ENCODE data around the gene COBL.

The COBL gene

DNA sequence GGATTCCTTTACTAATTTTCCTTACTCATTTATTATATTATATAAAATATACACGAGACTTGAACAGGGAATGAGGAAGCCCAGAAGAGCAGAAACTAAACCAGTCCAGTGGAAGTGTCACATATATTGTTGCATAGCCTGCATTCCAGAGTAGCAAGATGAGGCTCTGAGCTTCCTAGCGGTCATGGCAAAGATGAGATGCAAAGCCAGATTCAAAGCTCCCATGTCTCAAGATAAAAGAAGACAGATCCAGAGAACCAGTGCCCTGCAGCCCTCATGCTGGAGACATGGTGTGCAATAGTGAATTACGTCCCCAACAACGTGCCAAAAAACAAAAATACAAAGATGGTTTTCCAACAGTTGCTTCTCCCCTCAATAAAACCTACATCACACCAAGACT is 59.7 kb downstream of the COBL start:
- TF ChIP-seq, protein P1, sequence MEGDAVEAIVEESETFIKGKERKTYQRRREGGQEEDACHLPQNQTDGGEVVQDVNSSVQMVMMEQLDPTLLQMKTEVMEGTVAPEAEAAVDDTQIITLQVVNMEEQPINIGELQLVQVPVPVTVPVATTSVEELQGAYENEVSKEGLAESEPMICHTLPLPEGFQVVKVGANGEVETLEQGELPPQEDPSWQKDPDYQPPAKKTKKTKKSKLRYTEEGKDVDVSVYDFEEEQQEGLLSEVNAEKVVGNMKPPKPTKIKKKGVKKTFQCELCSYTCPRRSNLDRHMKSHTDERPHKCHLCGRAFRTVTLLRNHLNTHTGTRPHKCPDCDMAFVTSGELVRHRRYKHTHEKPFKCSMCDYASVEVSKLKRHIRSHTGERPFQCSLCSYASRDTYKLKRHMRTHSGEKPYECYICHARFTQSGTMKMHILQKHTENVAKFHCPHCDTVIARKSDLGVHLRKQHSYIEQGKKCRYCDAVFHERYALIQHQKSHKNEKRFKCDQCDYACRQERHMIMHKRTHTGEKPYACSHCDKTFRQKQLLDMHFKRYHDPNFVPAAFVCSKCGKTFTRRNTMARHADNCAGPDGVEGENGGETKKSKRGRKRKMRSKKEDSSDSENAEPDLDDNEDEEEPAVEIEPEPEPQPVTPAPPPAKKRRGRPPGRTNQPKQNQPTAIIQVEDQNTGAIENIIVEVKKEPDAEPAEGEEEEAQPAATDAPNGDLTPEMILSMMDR (IDR thresholded peaks at IDR 0.05; ENCODE audit: insufficient read depth, low read depth, low read length, missing control alignments), result no peak
- no peak for DNase-seq (ENCODE audit: low read depth)
- H3K4me3 ChIP-seq (ENCODE audit: low read depth, low read length), result no peak overlapping the region

DNA sequence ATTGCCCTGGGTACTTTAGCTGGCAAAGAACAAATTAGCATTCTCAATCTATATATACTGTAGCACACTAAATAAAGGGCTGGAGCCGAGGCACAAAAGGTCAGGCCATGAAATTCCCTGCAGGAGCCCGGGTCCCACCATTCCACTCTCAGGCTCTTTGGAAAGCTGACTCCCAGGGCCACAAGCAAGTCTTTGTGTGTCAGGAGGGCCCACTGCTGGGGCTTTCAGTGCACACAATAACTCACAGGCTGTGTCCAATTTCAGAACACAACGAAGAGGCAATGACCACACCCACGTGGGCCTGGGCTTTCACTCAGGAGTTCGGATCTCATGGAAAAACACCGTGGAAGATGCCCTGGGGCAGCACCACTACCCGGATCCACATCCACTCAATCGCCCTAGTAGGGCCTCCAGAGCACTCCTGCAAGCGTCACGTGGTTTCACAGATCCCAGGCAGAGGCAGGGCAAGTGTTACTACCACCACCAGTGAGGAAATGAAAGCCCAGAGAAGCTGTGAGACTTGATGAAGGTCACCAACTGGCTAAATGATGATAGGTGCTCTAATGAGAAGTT is 60.3 kb downstream of the COBL start:
- no peak for DNase-seq (ENCODE audit: low read depth)
- H3K4me3 ChIP-seq (ENCODE audit: low read depth, low read length), result no peak overlapping the region
- TF ChIP-seq, protein P1 (IDR thresholded peaks at IDR 0.05; ENCODE audit: insufficient read depth, low read depth, low read length, missing control alignments), result no peak

DNA sequence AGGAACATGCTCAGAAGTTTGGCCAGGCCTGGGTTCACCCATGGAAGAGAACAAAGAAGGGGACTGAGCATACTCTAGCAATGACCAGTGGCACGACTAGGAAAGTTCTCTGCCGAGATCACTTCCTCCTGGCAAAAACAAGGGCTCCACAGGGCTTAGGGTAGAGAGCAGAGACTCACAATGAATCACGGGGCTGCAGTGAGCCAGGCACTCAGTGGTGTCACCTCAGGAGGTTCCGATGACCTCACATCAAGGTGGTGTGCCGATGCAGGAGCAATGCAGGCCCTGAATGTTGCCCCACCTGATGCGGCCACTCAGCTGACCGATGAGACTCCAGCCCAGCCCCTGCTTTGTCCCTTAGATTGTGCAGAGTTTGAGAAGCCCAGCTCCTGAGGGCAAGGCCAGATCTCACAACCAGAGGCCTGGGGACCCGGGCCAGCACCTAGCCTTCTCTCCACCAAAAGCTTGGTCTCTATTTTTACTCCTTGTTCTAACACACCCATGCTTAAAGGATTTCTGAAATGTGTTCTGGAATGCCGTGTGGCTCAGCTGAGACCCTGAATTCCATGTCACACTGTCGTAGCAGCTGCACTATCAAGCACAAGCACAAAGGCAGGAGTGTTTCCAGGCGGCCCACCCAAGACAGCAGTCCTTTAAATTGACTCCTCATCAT is 60.9 kb downstream of the COBL start:
- no peak overlapping the region for H3K4me3 ChIP-seq (ENCODE audit: low read depth, low read length)
- TF ChIP-seq, protein P1 (IDR thresholded peaks at IDR 0.05; ENCODE audit: insufficient read depth, low read depth, low read length, missing control alignments), result no peak
- DNase-seq (ENCODE audit: low read depth), result no peak

DNA sequence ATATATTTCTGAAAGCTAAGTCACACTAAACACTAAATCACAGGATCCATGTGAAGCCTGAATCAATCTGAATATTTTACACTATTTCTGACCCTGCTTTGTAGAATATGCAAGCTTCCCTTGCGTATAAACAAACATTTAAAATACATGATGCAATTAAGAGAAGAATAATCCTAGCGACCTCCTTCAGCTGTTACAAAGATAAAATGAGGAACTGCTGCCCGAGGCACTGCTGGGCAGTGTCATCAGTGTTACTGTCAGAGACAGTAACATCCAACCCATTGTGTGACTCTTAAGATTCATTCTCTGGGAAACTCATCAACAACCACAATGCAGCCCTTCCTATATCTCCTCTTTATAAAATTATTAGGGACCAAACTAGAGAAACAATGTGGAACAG is 61.6 kb downstream of the COBL start:
- DNase-seq (ENCODE audit: low read depth), result no peak
- TF ChIP-seq, protein P1 (IDR thresholded peaks at IDR 0.05; ENCODE audit: insufficient read depth, low read depth, low read length, missing control alignments), result no peak
- no peak overlapping the region for H3K4me3 ChIP-seq (ENCODE audit: low read depth, low read length)

DNA sequence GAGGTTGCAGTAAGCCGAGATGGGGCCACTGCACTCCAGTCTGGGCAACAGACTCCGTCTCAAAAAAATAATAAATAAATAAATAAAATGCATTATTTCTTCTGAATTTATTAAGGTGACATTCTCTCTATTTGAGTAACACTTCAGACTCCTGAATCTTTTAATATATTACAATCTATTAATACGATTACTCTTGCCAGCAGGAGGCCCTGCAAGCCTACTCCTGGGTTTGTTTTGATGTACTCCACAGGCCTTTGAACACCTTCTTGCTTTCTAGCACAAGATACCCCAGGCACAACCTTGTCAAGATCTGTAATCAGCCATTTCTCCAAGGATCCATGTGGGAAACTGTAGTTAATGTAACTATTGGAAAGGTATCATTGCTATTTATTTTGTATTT is 63.5 kb downstream of the COBL start:
- no peak for DNase-seq (ENCODE audit: low read depth)
- TF ChIP-seq, protein P1 (IDR thresholded peaks at IDR 0.05; ENCODE audit: insufficient read depth, low read depth, low read length, missing control alignments), result no peak

DNA sequence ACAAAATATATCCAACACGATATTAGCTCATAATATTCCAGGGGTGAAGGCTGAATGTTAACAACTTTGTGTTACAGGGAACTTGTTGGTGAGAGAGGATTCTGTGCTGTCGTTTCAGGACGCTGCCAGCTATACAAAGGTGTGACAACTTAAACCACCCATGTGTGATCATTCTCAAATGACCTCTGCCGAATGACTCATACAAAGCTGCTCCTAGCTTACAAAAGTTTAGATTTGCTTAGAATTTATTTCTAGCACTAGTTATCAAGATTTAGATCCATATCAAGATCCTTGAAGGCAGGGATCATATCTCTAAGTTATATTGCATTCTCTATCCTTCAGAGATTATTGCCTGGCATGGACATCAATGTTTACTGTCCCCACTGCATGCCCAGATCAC is 65.3 kb downstream of the COBL start:
- H3K4me3 ChIP-seq (ENCODE audit: low read depth, low read length), result no peak overlapping the region

More for the DNA sequence above, 63.5 kb downstream of the COBL start:
- H3K4me3 ChIP-seq (ENCODE audit: low read depth, low read length), result no peak overlapping the region

More for the DNA sequence above, 65.3 kb downstream of the COBL start:
- no peak for DNase-seq (ENCODE audit: low read depth)
- TF ChIP-seq, protein P1 (IDR thresholded peaks at IDR 0.05; ENCODE audit: insufficient read depth, low read depth, low read length, missing control alignments), result no peak
